Measurements from ENCODE around the gene POT1. TPM values are rescaled to one million over a fixed set of nuclear protein-coding genes. Genes with fewer than 3 reads are reported as not detected.

POT1 gene, protein sequence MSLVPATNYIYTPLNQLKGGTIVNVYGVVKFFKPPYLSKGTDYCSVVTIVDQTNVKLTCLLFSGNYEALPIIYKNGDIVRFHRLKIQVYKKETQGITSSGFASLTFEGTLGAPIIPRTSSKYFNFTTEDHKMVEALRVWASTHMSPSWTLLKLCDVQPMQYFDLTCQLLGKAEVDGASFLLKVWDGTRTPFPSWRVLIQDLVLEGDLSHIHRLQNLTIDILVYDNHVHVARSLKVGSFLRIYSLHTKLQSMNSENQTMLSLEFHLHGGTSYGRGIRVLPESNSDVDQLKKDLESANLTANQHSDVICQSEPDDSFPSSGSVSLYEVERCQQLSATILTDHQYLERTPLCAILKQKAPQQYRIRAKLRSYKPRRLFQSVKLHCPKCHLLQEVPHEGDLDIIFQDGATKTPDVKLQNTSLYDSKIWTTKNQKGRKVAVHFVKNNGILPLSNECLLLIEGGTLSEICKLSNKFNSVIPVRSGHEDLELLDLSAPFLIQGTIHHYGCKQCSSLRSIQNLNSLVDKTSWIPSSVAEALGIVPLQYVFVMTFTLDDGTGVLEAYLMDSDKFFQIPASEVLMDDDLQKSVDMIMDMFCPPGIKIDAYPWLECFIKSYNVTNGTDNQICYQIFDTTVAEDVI
- 21.2 and 38.2 TPM in 2 replicates for total RNA-seq

DNA sequence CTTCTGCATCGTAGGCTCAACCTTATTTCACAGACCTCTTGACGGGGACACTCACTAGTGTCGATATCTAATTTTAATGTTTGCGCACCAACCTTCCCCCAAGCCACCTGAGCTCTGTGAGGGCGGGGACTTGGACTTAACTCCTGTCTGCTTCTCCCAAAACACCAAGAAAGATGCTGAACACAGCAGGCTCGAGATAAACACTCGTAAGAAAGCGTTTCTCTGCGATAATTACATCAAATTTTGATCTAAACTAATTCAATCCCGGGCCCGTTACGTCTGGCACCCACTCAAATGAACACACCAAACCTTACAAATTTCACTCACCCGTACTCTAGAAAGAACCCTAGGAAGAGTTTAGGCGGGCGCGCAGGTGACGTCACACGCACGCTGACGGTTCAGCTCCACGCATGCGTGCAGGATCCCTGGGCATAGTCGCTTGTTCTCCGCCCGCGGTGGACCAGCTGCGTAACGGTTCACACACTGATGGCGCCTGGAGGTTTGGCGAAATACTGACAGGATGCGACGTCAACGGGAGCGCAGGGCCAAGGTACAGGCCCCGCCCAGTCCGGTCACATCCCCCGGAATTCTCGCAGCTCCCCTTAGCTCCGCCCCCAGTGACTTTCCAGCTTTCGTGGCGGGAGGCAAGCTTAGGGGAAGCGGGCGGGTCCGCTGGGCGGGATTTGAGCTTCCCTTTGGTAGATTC, at the start of gene POT1:
Gene POT1 (minus strand): TSS at position 359 of the 706 bp plus-strand sequence. CDS start 32,652 bp downstream, outside the sequence.

Other genes with a start within 250 kb of the POT1 start
- 1.1 and 1.4 TPM in 2 replicates for gene GPR37, start 164.0 kb downstream of the POT1 start, total RNA-seq

Measured in tracheal epithelial cell (primary cell).